HCT116 (cell line): ENCODE results near the gene PIKFYVE.

Experiments
- CTCF ChIP-seq, 3 experiments: fragments of 200-600 bp in 1 of 3; sonication (generic) in 1 of 3; IDR thresholded peaks in 2 of 3; conservative IDR thresholded peaks in 1 of 3; 2 replicates each; pipeline ENCODE4 v1.5.1; 2012 to 2017; ENCODE audit warnings: low read depth in 2 of 3, low read length in 2 of 3, antibody characterized with exemption in 1 of 3, borderline replicate concordance in 1 of 3, control low read depth in 1 of 3, mild to moderate bottlenecking in 1 of 3, mixed read lengths in 1 of 3, mixed run types in 1 of 3, moderate library complexity in 1 of 3; ENCODE audit not compliant: insufficient read depth in 1 of 3
- EZH2phosphoT487 ChIP-seq: fragments of 200-600 bp; IDR thresholded peaks from 2 replicates; pipeline ENCODE4 v1.6.1; 2018; ENCODE audit warnings: antibody characterized with exemption, borderline replicate concordance
- POLR2AphosphoS5 ChIP-seq: IDR thresholded peaks from 2 replicates; pipeline ENCODE4 v1.6.1; 2011; ENCODE audit warnings: mild to moderate bottlenecking, low read depth, low read length, moderate library complexity
- REST ChIP-seq: IDR thresholded peaks from 2 replicates; pipeline ENCODE4 v1.6.1; 2012; ENCODE audit warnings: low read depth

DNA sequence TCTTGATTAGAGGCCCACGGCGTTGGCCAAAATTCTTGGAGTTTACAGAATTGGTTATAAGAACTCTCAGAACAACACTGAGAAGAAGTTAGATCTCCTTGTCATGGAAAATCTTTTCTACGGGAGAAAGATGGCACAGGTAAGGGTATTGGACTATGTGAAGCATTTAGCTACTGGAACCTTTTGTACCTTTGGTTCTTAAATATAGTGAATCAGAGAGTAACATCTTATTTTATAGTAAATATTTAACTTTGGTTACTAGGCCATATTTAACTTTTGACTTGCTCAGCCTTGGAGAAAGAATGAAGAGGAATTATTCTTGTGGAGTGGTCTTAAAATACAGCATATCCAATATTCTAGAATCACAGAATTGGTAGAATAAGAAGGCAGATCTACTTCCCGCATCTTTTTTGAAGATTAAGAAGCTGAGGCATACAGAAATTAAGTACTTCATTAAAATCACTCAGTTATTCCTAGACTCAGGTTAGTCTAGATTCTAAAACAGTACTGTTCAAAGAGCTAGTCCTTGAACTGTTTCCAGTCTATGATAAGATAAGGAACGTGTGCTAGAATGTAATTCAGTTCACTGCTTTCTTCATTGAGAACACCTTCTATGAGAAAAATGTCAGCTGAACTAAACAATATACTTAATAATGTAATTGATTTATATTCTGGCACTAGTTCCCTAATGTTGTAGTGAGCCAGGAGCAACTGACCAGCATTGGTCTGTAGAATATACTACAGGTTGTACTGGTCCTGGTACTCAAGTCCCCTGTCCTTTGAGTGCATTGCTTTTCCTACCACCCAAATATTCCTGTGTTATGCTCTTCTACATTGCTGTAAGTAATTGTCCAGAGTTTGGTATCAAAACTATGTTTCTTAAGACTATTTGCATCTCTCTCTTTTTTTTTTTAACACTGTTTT lies 86.9 kb downstream of the PIKFYVE start:
- no peak for TF ChIP-seq EZH2phosphoT487
- no peak for TF ChIP-seq CTCF (IDR thresholded peaks at IDR 0.05 in 2 of 3, conservative IDR thresholded peaks at IDR 0.05 in 1 of 3; ENCODE audit: borderline replicate concordance in 1 of 3, insufficient read depth in 1 of 3, low read depth in 2 of 3, low read length in 2 of 3)
- TF ChIP-seq REST, result no peak
- no peak for TF ChIP-seq POLR2AphosphoS5
